HEK293T (cell line): ENCODE measurements around the gene PREX1.

Experiments
- ARNT ChIP-seq: fragments of 450-650 bp; IDR thresholded peaks from 2 replicates; pipeline ENCODE4 v1.6.1; 2017; ENCODE audit warnings: mild to moderate bottlenecking
- BHLHE40 ChIP-seq: fragments of 450-650 bp; IDR thresholded peaks from 2 replicates; pipeline ENCODE4 v1.6.1; 2016; ENCODE audit warnings: mild to moderate bottlenecking, moderate library complexity, borderline replicate concordance
- ELF4 ChIP-seq: fragments of 450-650 bp; IDR thresholded peaks from 2 replicates; pipeline ENCODE4 v1.6.1; 2017; ENCODE audit warnings: antibody characterized with exemption
- FOXA1 ChIP-seq: fragments of 450-650 bp; IDR thresholded peaks from 2 replicates; pipeline ENCODE4 v1.6.1; 2016; ENCODE audit warnings: mild to moderate bottlenecking
- FOXK2 ChIP-seq: fragments of 450-650 bp; IDR thresholded peaks from 2 replicates; pipeline ENCODE4 v1.6.1; 2016; ENCODE audit warnings: mild to moderate bottlenecking
- FOXM1 ChIP-seq: fragments of 450-650 bp; IDR thresholded peaks from 2 replicates; pipeline ENCODE4 v1.6.1; 2017; ENCODE audit warnings: mild to moderate bottlenecking, borderline replicate concordance
- HDGF ChIP-seq: fragments of 450-650 bp; IDR thresholded peaks from 2 replicates; pipeline ENCODE4 v1.6.1; 2017; ENCODE audit warnings: antibody characterized with exemption, borderline replicate concordance
- SP1 ChIP-seq: fragments of 450-650 bp; IDR thresholded peaks from 2 replicates; pipeline ENCODE4 v1.6.1; 2017
- SUZ12 ChIP-seq: fragments of 450-650 bp; IDR thresholded peaks from 2 replicates; pipeline ENCODE4 v1.6.1; 2016; ENCODE audit warnings: mild to moderate bottlenecking
- TARDBP ChIP-seq: fragments of 450-650 bp; IDR thresholded peaks from 2 replicates; pipeline ENCODE4 v1.6.1; 2016
- ZNF384 ChIP-seq: fragments of 450-650 bp; IDR thresholded peaks from 2 replicates; pipeline ENCODE4 v1.6.1; 2016
- TF ChIP-seq, protein P1 (sequence below): fragments of 450-650 bp; IDR thresholded peaks from 2 replicates; pipeline ENCODE4 v1.6.1; 2016

DNA sequence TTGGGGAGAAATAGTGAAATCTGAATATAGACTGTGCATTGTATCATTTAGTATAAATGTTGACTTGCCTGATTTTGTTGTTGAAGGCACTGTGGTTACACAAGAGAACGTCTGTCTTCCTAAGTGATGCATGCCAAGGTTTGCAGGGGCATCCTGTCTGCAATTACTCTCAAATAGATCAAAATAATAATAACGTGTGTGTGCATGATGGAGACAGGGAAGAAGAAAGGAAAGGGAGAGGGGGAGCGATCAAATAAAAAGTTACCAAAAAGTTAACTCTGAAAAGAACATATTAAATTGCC, 14.4 kb downstream of the PREX1 start:
- TF ChIP-seq, protein P1, sequence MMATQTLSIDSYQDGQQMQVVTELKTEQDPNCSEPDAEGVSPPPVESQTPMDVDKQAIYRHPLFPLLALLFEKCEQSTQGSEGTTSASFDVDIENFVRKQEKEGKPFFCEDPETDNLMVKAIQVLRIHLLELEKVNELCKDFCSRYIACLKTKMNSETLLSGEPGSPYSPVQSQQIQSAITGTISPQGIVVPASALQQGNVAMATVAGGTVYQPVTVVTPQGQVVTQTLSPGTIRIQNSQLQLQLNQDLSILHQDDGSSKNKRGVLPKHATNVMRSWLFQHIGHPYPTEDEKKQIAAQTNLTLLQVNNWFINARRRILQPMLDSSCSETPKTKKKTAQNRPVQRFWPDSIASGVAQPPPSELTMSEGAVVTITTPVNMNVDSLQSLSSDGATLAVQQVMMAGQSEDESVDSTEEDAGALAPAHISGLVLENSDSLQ = no peak
- TF ChIP-seq BHLHE40 = no peak
- no peak for TF ChIP-seq ELF4
- TF ChIP-seq FOXM1 = no peak
- TF ChIP-seq TARDBP = no peak
- no peak for TF ChIP-seq FOXK2
- TF ChIP-seq FOXA1 = no peak
- TF ChIP-seq SUZ12 = no peak
- no peak for TF ChIP-seq ARNT
- TF ChIP-seq HDGF = no peak
- TF ChIP-seq ZNF384 = no peak
- no peak for TF ChIP-seq SP1
